Aorta (tissue), 5 donors: ENCODE results near the gene EEF2K. TPM values are rescaled to one million over a fixed set of nuclear protein-coding genes. Genes with fewer than 3 reads are reported as not detected.

Source experiments
- ATAC-seq: fragments of 200-7000 bp; cut with Tn5 transposase; one replicate; pipeline ENCODE4 v1.9.1; 2022; ENCODE audit warnings: moderate library complexity; ENCODE audit not compliant: low FRiP score
- DNase-seq, 2 donors: peaks; one replicate each; pipeline ENCODE4 v3.0.0-alpha.2; 2020
- H3K27ac ChIP-seq, 2 donors: one replicate each; pipeline ENCODE4 v1.5.1; 2013; ENCODE audit warnings: low read length in 2 of 2, mild to moderate bottlenecking in 2 of 2, moderate library complexity in 2 of 2, control low read depth in 1 of 2, inconsistent platforms in 1 of 2, low read depth in 1 of 2
- H3K27me3 ChIP-seq, 2 donors: one replicate each; pipeline ENCODE4 v1.6.1; 2013; ENCODE audit warnings: control low read depth in 1 of 2, low read length in 1 of 2, mild to moderate bottlenecking in 1 of 2, moderate library complexity in 1 of 2; ENCODE audit not compliant: insufficient read depth in 2 of 2, control insufficient read depth in 1 of 2
- H3K36me3 ChIP-seq, 2 donors: one replicate each; pipeline ENCODE4 v1.6.1; 2013; ENCODE audit warnings: control low read depth in 1 of 2, low read length in 1 of 2, mild to moderate bottlenecking in 1 of 2; ENCODE audit not compliant: insufficient read depth in 2 of 2, control insufficient read depth in 1 of 2
- H3K4me1 ChIP-seq, 2 donors: one replicate each; pipeline ENCODE4 v1.6.1; 2013; ENCODE audit warnings: low read length in 2 of 2, control low read depth in 1 of 2, mild to moderate bottlenecking in 1 of 2, moderate library complexity in 1 of 2; ENCODE audit not compliant: insufficient read depth in 2 of 2, control insufficient read depth in 1 of 2
- H3K4me3 ChIP-seq, 2 donors: one replicate each; pipeline ENCODE4 v1.5.1; 2013; ENCODE audit warnings: low read length in 2 of 2, control low read depth in 1 of 2, mild to moderate bottlenecking in 1 of 2
- H3K9me3 ChIP-seq: one replicate; pipeline ENCODE4 v1.6.1; 2013; ENCODE audit warnings: mild to moderate bottlenecking, low read length; ENCODE audit not compliant: control insufficient read depth
- WGBS, 2 donors: extraction: QIAGEN DNeasy Blood & Tissue Kit; methylation state at CpG; one replicate each; pipeline ENCODE4 v1.1.7; 2013; 5-methylcytosine and 5-hydroxymethylcytosine counted together
- intact Hi-C, 2 donors: fragments of 100-400 bp; cut with DNase I; formaldehyde crosslinking; loops; one replicate each; pipeline versions ENCODE4 v1.14.2 to v1.15.0; 2022
- polyA plus RNA-seq, 2 donors: library from polyadenylated mRNA; stranded (reverse); fragments of 200-250 nt; gene quantifications; one replicate each; pipeline ENCODE4 v1.2.3, GENCODE V29; 2013
- total RNA-seq, 2 donors: library from RNA; stranded (reverse); fragmentation: NEBNext Ultra II Directional; extraction: Animal tissue kit (Norgen Biotek cat#: 25700); gene quantifications; one replicate each; pipeline ENCODE4 v1.2.1, GENCODE V29; 2021
- donor health status: healthy with polysubstance abuse.
- donor health status: Bipolar disorder and iron deficiency.
- donor health status: DM: no; HTN: no; CAD: no.
- donor health status: DM: no; HTN: no; CAD: no.
- donor health status: DM: yes; HTN: yes; CAD: no.

Gene EEF2K
- total and polyA plus RNA-seq, 4 donors: 9.3 to 56.3 (median 26.3) TPM

DNA sequence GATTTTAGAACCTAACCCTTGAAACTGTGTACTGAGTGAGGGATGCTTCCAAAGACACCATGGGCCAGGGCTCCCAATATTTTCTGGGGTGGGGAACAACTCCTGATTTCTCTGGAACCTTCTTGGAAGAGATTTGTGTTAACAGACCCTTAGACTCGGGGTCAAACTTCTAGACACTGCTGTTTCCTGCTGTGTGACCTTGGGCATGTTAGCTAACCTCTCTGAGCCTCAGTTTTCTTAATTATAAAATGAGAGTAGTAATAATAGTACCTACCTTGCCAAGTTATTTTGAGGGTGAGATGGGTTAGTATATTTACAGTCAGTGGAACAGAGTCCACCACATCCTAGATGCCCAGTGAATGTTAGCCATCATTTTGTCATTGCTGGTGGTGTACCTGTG, 109.9 kb downstream of the EEF2K start:
- H3K4me3 ChIP-seq: no peak overlapping the region
- H3K27me3 ChIP-seq: no peaks in the 10 kb centered on the region
- no peaks in the 10 kb centered on the region for H3K9me3 ChIP-seq
- WGBS, 2 donors: 98 to 100% methylated on average over 1 of the region's 1 CpG
- intact Hi-C loops: no loop called here
- H3K4me1 ChIP-seq: no peaks in the 10 kb centered on the region
- peaks cover 0 to 2% of the 10 kb centered on the region in 2 donors for H3K36me3 ChIP-seq
- DNase-seq (no peak), ATAC-seq (no peak)
- no peak overlapping the region for H3K27ac ChIP-seq

GRCh38 chr16:22316411-22316811, 110.3 kb downstream of the EEF2K start:
- no peaks in the 10 kb centered on the region for H3K9me3 ChIP-seq
- 82 to 90% methylated on average over 9 of the region's 9 CpGs for WGBS, 2 donors
- intact Hi-C loops: no loop called here
- H3K27me3 ChIP-seq: no peaks in the 10 kb centered on the region
- peaks cover 0 to 2% of the 10 kb centered on the region in 2 donors for H3K36me3 ChIP-seq
- ATAC-seq: no peak
- H3K4me1 ChIP-seq: no peaks in the 10 kb centered on the region
- DNase-seq: no peak
- H3K27ac ChIP-seq: no peak overlapping the region
- no peak overlapping the region for H3K4me3 ChIP-seq

DNA sequence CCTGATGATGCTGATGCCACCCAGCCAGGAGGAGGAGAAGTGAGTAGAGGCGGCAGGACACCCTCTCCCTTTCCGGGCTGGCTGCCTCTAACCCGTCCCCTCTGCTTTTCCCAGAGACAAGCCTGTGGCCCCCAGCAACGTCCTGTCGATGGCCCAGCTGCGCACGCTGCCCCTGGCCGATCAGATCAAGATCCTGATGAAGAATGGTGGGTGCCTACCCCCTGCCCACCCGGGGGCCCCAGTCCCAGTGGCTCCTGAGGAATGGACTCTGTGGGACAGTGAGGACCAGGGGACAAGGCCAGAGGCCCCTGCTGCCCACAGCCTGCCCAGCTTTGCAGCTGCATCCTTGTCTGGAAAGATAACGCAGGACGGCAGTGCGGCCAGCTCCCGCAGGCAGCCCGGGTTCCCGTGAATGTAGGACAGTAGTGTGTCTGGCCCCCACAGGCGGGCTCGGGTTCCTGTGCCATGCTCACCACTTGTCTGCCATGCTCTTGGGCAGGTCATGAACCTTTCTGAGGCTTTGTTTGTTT, 111.0 kb downstream of the EEF2K start:
- no peak for DNase-seq
- Histone ChIP-seq H3K36me3 (peaks cover 0 to 2% of the 10 kb centered on the region in 2 donors), H3K9me3 (no peaks in the 10 kb centered on the region), H3K4me3 (no peak overlapping the region), H3K27ac (no peak overlapping the region), H3K4me1 (no peaks in the 10 kb centered on the region), H3K27me3 (no peaks in the 10 kb centered on the region)
- no peak for ATAC-seq
- 80 to 81% methylated on average over 17 of the region's 17 CpGs for WGBS, 2 donors
- intact Hi-C loops: no loop called here

GRCh38 chr16:22317625-22318024, 111.5 kb downstream of the EEF2K start:
- intact Hi-C loops: no loop called here
- H3K27me3 ChIP-seq: no peaks in the 10 kb centered on the region
- ATAC-seq (no peak), DNase-seq (peak in 1 of 2 donors; percentile 13)
- no peaks in the 10 kb centered on the region for H3K4me1 ChIP-seq
- H3K27ac ChIP-seq: no peak overlapping the region
- H3K9me3 ChIP-seq: no peaks in the 10 kb centered on the region
- no peak overlapping the region for H3K4me3 ChIP-seq
- WGBS, 2 donors: 76 to 79% methylated on average over 6 of the region's 6 CpGs
- H3K36me3 ChIP-seq: peaks cover 0 to 2% of the 10 kb centered on the region in 2 donors

GRCh38 chr16:22318690-22319358, 112.7 kb downstream of the EEF2K start:
- no peak for ATAC-seq
- 83 to 84% methylated on average over 18 of the region's 18 CpGs for WGBS, 2 donors
- H3K4me3 ChIP-seq: no peak overlapping the region
- no peaks in the 10 kb centered on the region for H3K4me1 ChIP-seq
- H3K27me3 ChIP-seq: no peaks in the 10 kb centered on the region
- no peak overlapping the region for H3K27ac ChIP-seq
- H3K36me3 ChIP-seq: no peaks in the 10 kb centered on the region
- DNase-seq: peak in 1 of 2 donors; percentile 74
- no peaks in the 10 kb centered on the region for H3K9me3 ChIP-seq
- intact Hi-C loops: no loop called here

DNA sequence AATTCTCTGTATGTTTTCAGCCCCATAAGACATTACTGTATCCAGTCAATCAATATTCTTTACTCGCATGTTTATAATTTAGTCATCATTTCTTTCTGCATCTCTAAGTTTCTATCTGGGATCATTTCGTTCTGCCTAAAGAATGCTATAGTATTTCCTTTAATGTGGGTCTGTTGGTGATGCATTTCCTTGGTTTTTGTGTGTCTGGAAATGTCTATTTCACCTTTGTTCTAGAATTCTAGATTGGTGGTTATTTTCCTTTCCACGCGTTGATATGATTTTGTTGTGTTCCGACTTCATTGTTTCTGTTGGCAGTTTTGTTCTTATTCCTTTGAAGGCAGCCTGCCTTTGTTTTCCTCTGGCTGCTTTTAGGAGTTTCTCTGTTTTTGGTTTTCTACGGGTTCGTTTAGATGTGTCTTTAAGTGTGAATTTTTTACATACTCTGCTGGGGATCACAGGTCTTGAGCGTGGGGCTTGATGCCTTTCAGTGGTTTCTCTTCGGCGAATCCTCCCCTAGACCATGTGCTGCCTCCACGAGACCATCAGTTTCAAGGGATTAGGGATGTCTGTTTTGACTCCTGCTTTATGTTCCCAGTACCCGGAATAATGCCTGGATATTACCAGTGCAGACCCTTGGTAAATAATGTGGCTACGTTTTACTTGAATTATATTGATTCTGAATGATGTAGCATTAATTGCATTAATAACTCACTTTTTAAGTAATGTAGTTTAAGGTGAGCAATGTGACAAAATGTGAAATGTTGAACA, 114.7 kb downstream of the EEF2K start:
- no peak for ATAC-seq

DNA sequence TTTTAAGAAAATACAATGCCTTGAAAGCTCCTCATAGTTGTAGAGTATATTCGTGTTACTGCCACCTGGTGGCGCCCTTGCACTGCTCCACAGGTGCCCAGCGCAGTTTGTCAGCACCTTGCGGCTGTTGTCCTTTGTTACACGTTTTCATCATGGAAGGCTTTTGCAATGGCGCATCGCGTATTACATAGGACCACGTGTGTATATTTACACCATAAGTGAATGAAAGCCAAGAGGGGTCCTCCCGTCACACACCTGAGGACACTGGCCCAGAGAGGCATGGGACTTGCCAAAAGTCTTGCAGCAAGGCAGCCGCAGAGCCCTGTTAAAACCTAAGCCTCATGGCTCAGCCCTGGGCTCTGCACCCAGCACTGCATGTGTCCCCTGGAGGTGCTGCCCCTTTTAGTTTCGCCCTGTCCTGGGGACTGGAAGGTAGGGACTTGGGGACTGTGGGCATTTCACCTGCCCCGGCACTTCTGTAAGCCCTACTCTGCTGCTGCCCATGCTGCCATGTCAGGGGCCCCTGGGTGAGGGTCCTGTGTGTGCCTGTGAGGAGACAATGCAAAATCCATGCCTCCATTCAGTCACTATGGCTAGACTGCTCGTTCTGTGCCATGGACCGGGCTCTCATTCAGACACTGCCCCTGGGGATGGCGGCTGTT, 115.4 kb downstream of the EEF2K start:
- intact Hi-C loops: loop anchor here in 1 of 2 donors (5.0 to 10.0 kb wide), 2 partner anchors 1019 to 1137 kb away; no protein-coding TSS in a partner anchor
- Histone ChIP-seq H3K27ac (no peak overlapping the region), H3K27me3 (no peaks in the 10 kb centered on the region), H3K4me3 (no peak overlapping the region), H3K4me1 (no peaks in the 10 kb centered on the region), H3K36me3 (no peaks in the 10 kb centered on the region), H3K9me3 (no peaks in the 10 kb centered on the region)
- WGBS, 2 donors: 39 to 40% methylated on average over 16 of the region's 16 CpGs
- peak in 1 of 2 donors; percentile 85 for DNase-seq
- peak; percentile 75 for ATAC-seq

More for the DNA sequence above, 114.7 kb downstream of the EEF2K start:
- no peaks in the 10 kb centered on the region for H3K36me3 ChIP-seq
- intact Hi-C loops: loop anchor here in 1 of 2 donors (5.0 to 10.0 kb wide), 2 partner anchors 1018 to 1136 kb away; no protein-coding TSS in a partner anchor
- H3K4me3 ChIP-seq: no peak overlapping the region
- peak in 1 of 2 donors; percentile 25 for DNase-seq
- H3K9me3 ChIP-seq: no peaks in the 10 kb centered on the region
- no peak overlapping the region for H3K27ac ChIP-seq
- no peaks in the 10 kb centered on the region for H3K27me3 ChIP-seq
- no peaks in the 10 kb centered on the region for H3K4me1 ChIP-seq
- WGBS, 2 donors: 51% methylated on average over 13 of the region's 13 CpGs

DNA sequence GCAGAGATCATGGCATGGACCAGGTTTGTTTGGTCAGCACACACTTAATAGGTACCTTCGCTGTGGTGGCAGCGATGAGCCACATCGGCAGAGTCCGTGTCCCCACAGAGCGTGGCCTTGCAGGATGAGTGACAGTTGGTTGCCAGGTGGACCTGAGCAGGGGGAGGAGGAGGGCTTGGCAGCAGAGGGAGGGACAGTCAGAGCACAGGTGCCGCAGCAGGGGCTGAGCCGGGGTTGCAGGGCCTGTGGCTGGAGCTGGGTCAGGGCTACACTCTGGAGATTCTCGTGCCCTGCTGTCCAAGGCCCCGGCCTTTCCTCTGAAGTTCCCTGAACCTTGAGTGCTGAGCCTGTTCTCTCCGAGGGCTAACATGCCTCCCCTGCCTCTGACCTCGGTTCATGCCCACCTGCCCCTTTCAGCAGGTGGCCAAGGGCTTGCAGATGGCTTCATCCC, 116.0 kb downstream of the EEF2K start:
- intact Hi-C loops: loop anchor here in 1 of 2 donors (5.0 to 10.0 kb wide), 2 partner anchors 1020 to 1137 kb away; no protein-coding TSS in a partner anchor

More for the DNA sequence above, 116.0 kb downstream of the EEF2K start:
- DNase-seq (no peak), ATAC-seq (no peak)
- no peak overlapping the region for H3K27ac ChIP-seq
- no peaks in the 10 kb centered on the region for H3K9me3 ChIP-seq
- H3K4me3 ChIP-seq: no peak overlapping the region
- H3K4me1 ChIP-seq: no peaks in the 10 kb centered on the region
- WGBS, 2 donors: 93% methylated on average over 11 of the region's 11 CpGs
- no peaks in the 10 kb centered on the region for H3K27me3 ChIP-seq
- no peaks in the 10 kb centered on the region for H3K36me3 ChIP-seq
